Caco-2 (cell line): ENCODE data around the gene ETDB. TPM values are rescaled to one million over a fixed set of nuclear protein-coding genes. Genes with fewer than 3 reads are reported as not detected.
"Not testable (repeated sequence)": the region's sequence is repeated elsewhere in the genome, so short reads cannot be mapped to it uniquely, and the experiment has no call there.

Experiments used
- Bru-seq: library from RNA; stranded (reverse); fragments of 400-500 nt; gene quantifications from one replicate; lab custom pipeline; 2021; lab: Mats Ljungman, UMichigan
- BruChase-seq, 2 experiments: library from RNA; stranded (reverse); fragments of 400-500 nt; gene quantifications; one replicate each; lab custom pipeline; 2021; lab: Mats Ljungman, UMichigan
- BruUV-seq: library from RNA; stranded (reverse); fragments of 400-500 nt; replicated peaks from 2 replicates; lab custom pipeline; 2021; lab: Mats Ljungman, UMichigan
- CTCF ChIA-PET: fragments of 300-600 bp; sonication (Branson Sonifier 250); formaldehyde crosslinking; loops from one replicate; lab custom pipeline; 2022; ENCODE audit warnings: antibody characterized with exemption; lab: Charles Lee
- POLR2A ChIA-PET: fragments of 300-600 bp; sonication (Branson Sonifier 250); formaldehyde crosslinking; loops from one replicate; lab custom pipeline; 2022; ENCODE audit warnings: antibody characterized with exemption; lab: Charles Lee
- DNase-seq, 2 experiments: peaks; one replicate each; pipeline versions ENCODE4 v3.0.0 to v3.0.0-alpha.2; 2020 to 2022
- H3K27me3 ChIP-seq: replicated peaks from 2 replicates; pipeline ENCODE4 v1.6.0; 2011; ENCODE audit warnings: low read length; ENCODE audit not compliant: control insufficient read depth, insufficient read depth
- H3K36me3 ChIP-seq: 2 replicates; pipeline ENCODE4 v1.5.1; 2011; ENCODE audit warnings: low read length; ENCODE audit not compliant: control insufficient read depth, insufficient read depth
- H3K4me1 ChIP-seq: fragments of 250-450 bp; sonication (Bioruptor Pico); 2 replicates; pipeline ENCODE4 v1.5.1; 2020; ENCODE audit warnings: mild to moderate bottlenecking
- H3K4me3 ChIP-seq: 2 replicates; pipeline ENCODE4 v1.5.1; 2011; ENCODE audit warnings: low read depth, mild to moderate bottlenecking, control low read depth, low read length
- H3K9me3 ChIP-seq: fragments of 250-450 bp; sonication (Bioruptor Pico); 2 replicates; pipeline ENCODE4 v1.5.1; 2020; ENCODE audit warnings: mild to moderate bottlenecking, moderate library complexity
- H3K27ac Mint-ChIP-seq: one replicate; pipeline ENCODE4 v1.8.0; 2022; ENCODE audit warnings: mixed read lengths; ENCODE audit not compliant: unreplicated experiment
- H3K27me3 Mint-ChIP-seq: one replicate; pipeline ENCODE4 v1.8.0; 2022; ENCODE audit warnings: mixed read lengths; ENCODE audit not compliant: insufficient read depth, unreplicated experiment
- H3K36me3 Mint-ChIP-seq: one replicate; pipeline ENCODE4 v1.8.0; 2022; ENCODE audit warnings: mild to moderate bottlenecking, mixed read lengths; ENCODE audit not compliant: insufficient read depth, unreplicated experiment
- H3K4me1 Mint-ChIP-seq: one replicate; pipeline ENCODE4 v1.8.0; 2022; ENCODE audit warnings: low read depth, mixed read lengths; ENCODE audit not compliant: unreplicated experiment
- H3K4me3 Mint-ChIP-seq: one replicate; pipeline ENCODE4 v1.8.0; 2022; ENCODE audit warnings: mild to moderate bottlenecking, moderate library complexity, mixed read lengths; ENCODE audit not compliant: unreplicated experiment
- H3K9me3 Mint-ChIP-seq: one replicate; pipeline ENCODE4 v1.8.0; 2022; ENCODE audit warnings: mixed read lengths; ENCODE audit not compliant: unreplicated experiment
- intact Hi-C: fragments of 100-400 bp; cut with micrococcal nuclease; formaldehyde crosslinking; loops from one replicate; pipeline ENCODE4 v1.10.0; 2022; ENCODE audit not compliant: unreplicated experiment
- long read RNA-seq: library from polyadenylated mRNA; stranded (forward); transcript quantifications from one replicate; pipeline ENCODE4 v2.0.0, GENCODE V29; 2022
- total RNA-seq: library from RNA; stranded (reverse); gene quantifications from 2 replicates; pipeline ENCODE4 v1.2.3, GENCODE V29; 2022
- TF ChIP-seq, protein P1 (sequence below), 2 experiments: fragments of 200-600 bp in 1 of 2; IDR thresholded peaks; 1 replicate in 1 of 2; 2 replicates in 1 of 2; pipeline versions ENCODE4 v1.5.1 to v1.8.0; 2011 to 2022; ENCODE audit warnings: antibody characterized with exemption in 1 of 2, control low read depth in 1 of 2, inconsistent platforms in 1 of 2, low read depth in 1 of 2, low read length in 1 of 2, mild to moderate bottlenecking in 1 of 2, moderate library complexity in 1 of 2; ENCODE audit not compliant: insufficient read depth in 1 of 2, severe bottlenecking in 1 of 2, unreplicated experiment in 1 of 2

ETDB gene
- total RNA-seq (not detected in 2 replicates), Bru-seq, nascent RNA (not detected), BruChase-seq, experiment 1, labeled RNA remaining after a 2-hour chase (not detected), BruChase-seq, experiment 2, labeled RNA remaining after a 6-hour chase (not detected)
- long read RNA-seq: 0 reads

DNA sequence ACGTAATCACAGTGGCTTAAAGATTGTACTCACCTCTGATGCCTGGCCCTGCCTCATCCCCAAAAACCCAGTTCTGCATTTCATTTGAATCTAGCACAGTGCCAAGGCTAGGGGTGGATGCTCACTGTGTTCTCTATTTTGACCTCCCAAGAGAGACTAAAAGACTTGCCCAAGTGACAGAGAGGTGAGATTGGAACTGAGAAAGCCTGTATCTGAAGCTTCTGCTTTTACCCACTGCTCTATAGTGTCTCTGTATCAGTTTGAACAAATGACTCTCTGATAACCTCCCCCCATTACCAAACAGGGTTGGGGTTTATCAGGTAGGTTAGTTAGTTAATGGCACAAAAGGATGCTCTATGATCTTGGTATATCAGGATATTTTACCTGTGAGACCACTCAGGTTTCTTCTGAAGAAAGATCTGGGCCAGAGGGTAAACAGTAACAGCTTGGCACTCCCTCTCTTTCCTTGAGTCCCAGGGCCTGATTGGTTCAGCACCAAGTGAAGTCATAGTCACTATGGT is at the start of gene ETDB:
Gene ETDB (minus strand): TSS at position 471 of the 521 bp plus-strand sequence. CDS start 1,265 bp downstream, outside the sequence.
- H3K27ac Mint-ChIP-seq, H3K4me1 Mint-ChIP-seq, H3K27me3 ChIP-seq, intact Hi-C loops, BruUV-seq, CTCF ChIA-PET, DNase-seq, H3K4me3 Mint-ChIP-seq, H3K36me3 Mint-ChIP-seq, H3K9me3 ChIP-seq, H3K4me1 ChIP-seq, POLR2A ChIA-PET, H3K9me3 Mint-ChIP-seq, H3K4me3 ChIP-seq, H3K27me3 Mint-ChIP-seq, H3K36me3 ChIP-seq: not testable (repeated sequence)

DNA sequence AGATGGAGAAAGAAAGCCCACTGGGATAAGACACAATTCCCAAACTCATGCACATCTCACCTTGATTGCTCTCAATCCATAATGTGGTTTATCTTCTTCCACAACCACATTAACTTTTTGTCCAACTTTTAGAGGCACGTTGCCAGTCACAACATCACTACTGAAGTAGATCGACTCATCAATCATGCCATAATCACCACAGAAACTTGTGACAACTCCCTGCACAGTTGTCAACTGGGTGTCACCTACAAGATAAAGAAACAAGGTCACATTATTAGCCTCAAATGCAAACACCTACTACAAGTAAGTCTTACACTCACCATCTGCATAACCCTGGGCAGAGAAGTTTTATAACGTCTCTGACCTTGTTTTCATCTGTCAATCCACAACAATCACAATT is 49.2 kb upstream of the ETDB start:
- H3K9me3 Mint-ChIP-seq, DNase-seq, H3K4me1 ChIP-seq, H3K4me3 Mint-ChIP-seq, H3K27me3 ChIP-seq, POLR2A ChIA-PET, H3K9me3 ChIP-seq, H3K36me3 ChIP-seq, CTCF ChIA-PET, H3K4me1 Mint-ChIP-seq, H3K36me3 Mint-ChIP-seq, H3K27ac Mint-ChIP-seq, intact Hi-C loops, BruUV-seq, H3K4me3 ChIP-seq: not testable (repeated sequence)
- H3K27me3 Mint-ChIP-seq: peaks cover 17% of the 10 kb centered on the region

DNA sequence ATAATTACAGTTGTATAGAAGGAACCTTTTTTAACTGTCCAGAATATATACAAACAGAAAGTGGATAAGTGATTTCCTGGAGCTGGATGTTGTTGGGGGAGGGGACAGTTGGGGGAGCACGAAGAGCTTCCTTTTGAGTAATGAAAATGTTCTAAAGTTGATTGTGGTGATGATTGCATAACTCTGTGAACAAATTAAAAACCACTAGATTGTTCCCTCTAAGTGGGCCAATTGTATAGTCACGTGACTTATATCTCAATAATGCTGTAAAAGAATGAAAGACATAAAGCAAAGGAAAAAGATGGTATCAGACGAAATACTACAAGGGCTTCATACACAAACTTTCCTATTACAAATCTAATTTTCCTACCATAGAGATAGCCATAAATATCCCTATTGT is 48.2 kb upstream of the ETDB start:
- H3K4me3 ChIP-seq: no peak overlapping the region
- intact Hi-C loops: no loop called here
- no peaks in the 10 kb centered on the region for H3K9me3 ChIP-seq
- H3K36me3 ChIP-seq: no peaks in the 10 kb centered on the region
- no peak for DNase-seq
- Mint-ChIP-seq H3K9me3 (no peaks in the 10 kb centered on the region), H3K27ac (no peak overlapping the region), H3K4me1 (no peaks in the 10 kb centered on the region), H3K4me3 (no peak overlapping the region), H3K27me3 (peaks cover 9% of the 10 kb centered on the region), H3K36me3 (no peaks in the 10 kb centered on the region)
- H3K27me3 ChIP-seq: no peaks in the 10 kb centered on the region
- TF ChIP-seq, protein P1, sequence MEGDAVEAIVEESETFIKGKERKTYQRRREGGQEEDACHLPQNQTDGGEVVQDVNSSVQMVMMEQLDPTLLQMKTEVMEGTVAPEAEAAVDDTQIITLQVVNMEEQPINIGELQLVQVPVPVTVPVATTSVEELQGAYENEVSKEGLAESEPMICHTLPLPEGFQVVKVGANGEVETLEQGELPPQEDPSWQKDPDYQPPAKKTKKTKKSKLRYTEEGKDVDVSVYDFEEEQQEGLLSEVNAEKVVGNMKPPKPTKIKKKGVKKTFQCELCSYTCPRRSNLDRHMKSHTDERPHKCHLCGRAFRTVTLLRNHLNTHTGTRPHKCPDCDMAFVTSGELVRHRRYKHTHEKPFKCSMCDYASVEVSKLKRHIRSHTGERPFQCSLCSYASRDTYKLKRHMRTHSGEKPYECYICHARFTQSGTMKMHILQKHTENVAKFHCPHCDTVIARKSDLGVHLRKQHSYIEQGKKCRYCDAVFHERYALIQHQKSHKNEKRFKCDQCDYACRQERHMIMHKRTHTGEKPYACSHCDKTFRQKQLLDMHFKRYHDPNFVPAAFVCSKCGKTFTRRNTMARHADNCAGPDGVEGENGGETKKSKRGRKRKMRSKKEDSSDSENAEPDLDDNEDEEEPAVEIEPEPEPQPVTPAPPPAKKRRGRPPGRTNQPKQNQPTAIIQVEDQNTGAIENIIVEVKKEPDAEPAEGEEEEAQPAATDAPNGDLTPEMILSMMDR (IDR thresholded peaks at IDR 0.05; ENCODE audit: insufficient read depth in 1 of 2, low read depth in 1 of 2, low read length in 1 of 2, severe bottlenecking in 1 of 2, unreplicated experiment in 1 of 2): no peak
- no TSS peak for BruUV-seq
- no peaks in the 10 kb centered on the region for H3K4me1 ChIP-seq
- ChIA-PET POLR2A (no interaction called here), CTCF (no interaction called here)

DNA sequence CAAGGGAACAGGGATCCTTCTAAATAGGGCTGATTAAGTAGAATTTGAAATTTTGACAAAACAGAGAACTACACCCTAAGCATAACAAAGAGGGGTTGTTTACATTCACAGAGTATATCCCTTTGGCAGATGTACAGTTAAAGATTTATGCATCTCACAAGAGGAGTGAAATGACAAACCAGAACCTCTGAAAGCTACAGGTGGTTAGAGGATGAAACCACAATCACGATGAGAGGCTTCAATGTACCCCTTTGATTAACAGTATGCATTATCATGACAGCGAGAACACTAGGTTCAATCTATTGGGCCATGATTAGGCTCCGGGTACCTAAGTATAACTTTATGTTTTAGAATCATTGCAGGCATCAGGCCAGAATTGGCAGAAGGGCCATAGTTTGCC is 34.4 kb upstream of the ETDB start:
- H3K27ac Mint-ChIP-seq, H3K27me3 ChIP-seq, BruUV-seq, H3K9me3 Mint-ChIP-seq, H3K4me1 Mint-ChIP-seq, H3K4me3 ChIP-seq, H3K9me3 ChIP-seq, H3K36me3 Mint-ChIP-seq, H3K4me1 ChIP-seq, intact Hi-C loops, POLR2A ChIA-PET, DNase-seq, H3K4me3 Mint-ChIP-seq, CTCF ChIA-PET, H3K27me3 Mint-ChIP-seq, H3K36me3 ChIP-seq: not testable (repeated sequence)

DNA sequence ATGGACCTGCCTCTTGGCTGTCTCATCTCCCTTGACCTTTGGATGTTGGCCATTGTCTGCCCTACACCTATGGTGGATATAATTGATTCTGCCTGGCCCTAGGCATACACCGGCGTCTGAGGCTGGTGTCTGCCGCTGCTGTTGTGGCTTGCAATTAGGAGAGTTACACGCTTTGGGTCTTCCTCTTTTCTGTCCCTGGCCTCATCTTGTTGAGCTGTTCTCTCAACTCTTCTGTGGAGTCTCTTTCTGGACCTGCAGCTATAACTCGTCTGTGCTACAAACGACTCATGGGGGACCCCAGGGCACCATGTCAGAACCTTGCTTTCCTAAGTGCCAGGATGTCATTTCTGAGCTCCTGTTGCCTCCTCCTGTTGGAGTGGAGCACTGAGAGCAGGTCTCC is 5.8 kb upstream of the ETDB start:
- intact Hi-C loops, H3K4me3 ChIP-seq, H3K27ac Mint-ChIP-seq, H3K4me1 ChIP-seq, H3K4me1 Mint-ChIP-seq, DNase-seq, H3K9me3 Mint-ChIP-seq, BruUV-seq, H3K36me3 Mint-ChIP-seq, H3K36me3 ChIP-seq, POLR2A ChIA-PET, H3K27me3 ChIP-seq, H3K9me3 ChIP-seq, H3K4me3 Mint-ChIP-seq, H3K27me3 Mint-ChIP-seq, CTCF ChIA-PET: not testable (repeated sequence)

DNA sequence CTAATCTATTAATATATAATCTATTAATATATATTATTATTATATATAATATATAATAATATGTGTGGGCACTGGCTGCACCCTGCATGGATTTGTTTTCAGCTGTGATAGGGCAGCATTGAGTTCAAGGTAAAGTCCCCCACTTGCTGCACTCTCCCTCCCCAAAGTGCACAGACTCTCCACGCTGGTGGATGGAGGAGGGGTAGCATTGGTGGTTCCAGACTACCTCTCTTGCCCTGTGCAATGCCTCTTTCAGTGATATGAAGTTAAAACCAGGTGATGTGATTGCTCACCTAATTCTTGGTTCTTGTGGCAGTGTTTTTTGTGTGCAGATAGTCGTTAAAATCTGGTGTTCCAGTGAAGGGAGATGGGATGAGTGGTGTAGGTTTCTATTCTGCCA is 4.3 kb downstream of the ETDB start:
- DNase-seq, CTCF ChIA-PET, H3K4me3 ChIP-seq, H3K27me3 ChIP-seq, POLR2A ChIA-PET, H3K27me3 Mint-ChIP-seq, H3K9me3 Mint-ChIP-seq, H3K36me3 ChIP-seq, H3K4me1 ChIP-seq, H3K9me3 ChIP-seq, H3K4me3 Mint-ChIP-seq, H3K4me1 Mint-ChIP-seq, BruUV-seq, H3K27ac Mint-ChIP-seq, H3K36me3 Mint-ChIP-seq: not testable (repeated sequence)
- intact Hi-C loops: loop anchor here (10.0 kb wide), 1 partner anchor 359 kb away; no protein-coding TSS in a partner anchor
